Measurements from ENCODE around the gene SNX22.
A peak's percentile ranks its signal among the peaks of the same experiment; 100 is the strongest.

Gene SNX22

GRCh38 chr15:64187396-64188191, 36.1 kb downstream of the SNX22 start:
- Histone ChIP-seq H3K27ac (peak overlapping the region in 14 of 21 experiments; percentile 7 to 79 (median 63)), H3K4me3 (peak overlapping the region in 1 of 7 experiments; percentile 4)

- H3K27ac ChIP-seq = no peak overlapping the region
Measured at GRCh38 chr15:64191971-64192830, 40.7 kb downstream of the SNX22 start.

GRCh38 chr15:64193971-64194370, 42.4 kb downstream of the SNX22 start:
- Histone ChIP-seq H3K27ac (no peak overlapping the region), H3K4me3 (no peak overlapping the region)

More at GRCh38 chr15:64191971-64192830, 40.7 kb downstream of the SNX22 start:
- H3K4me3 ChIP-seq = no peak overlapping the region

- Histone ChIP-seq H3K4me3 (no peak overlapping the region), H3K27ac (no peak overlapping the region)
Measured at GRCh38 chr15:64197425-64197824, 45.9 kb downstream of the SNX22 start.

GRCh38 chr15:64205202-64205601, 53.7 kb downstream of the SNX22 start:
- H3K27ac ChIP-seq = no peak overlapping the region

More at GRCh38 chr15:64205202-64205601, 53.7 kb downstream of the SNX22 start:
- H3K4me3 ChIP-seq = no peak overlapping the region

Data from skin epidermis (tissue), 12 donors.